ENCODE data around the gene ICOS.
A peak's percentile ranks its signal among the peaks of the same experiment; 100 is the strongest.

Gene ICOS, protein sequence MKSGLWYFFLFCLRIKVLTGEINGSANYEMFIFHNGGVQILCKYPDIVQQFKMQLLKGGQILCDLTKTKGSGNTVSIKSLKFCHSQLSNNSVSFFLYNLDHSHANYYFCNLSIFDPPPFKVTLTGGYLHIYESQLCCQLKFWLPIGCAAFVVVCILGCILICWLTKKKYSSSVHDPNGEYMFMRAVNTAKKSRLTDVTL

DNA sequence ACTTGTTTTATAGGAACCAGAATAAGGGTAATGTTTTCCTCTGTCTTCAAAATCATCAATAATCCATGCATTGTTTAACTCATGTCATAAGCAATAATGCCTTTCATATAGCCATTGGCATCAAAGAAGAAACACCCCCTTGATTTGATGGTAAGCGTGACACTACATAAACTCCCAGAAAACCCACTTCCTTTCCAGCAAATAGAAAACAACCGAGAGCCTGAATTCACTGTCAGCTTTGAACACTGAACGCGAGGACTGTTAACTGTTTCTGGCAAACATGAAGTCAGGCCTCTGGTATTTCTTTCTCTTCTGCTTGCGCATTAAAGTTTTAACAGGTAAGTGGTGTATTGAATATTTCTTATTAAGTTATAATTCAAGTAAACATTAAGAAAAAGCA, at the start of gene ICOS:
Gene ICOS, plus strand, starts transcription at position 229 of the 400 bp plus-strand sequence. Its CDS starts 52 bp downstream, at position 281.
- no peak for DNase-seq (ENCODE audit: low spot score)

- no peak for DNase-seq (ENCODE audit: low spot score)
Measured at GRCh38 chr2:203887677-203888076, 48.9 kb upstream of the ICOS start.

GRCh38 chr2:203889542-203889941, 47.0 kb upstream of the ICOS start:
- no peak for DNase-seq (ENCODE audit: low spot score)

- DNase-seq (ENCODE audit: low spot score), result no peak
Measured at GRCh38 chr2:203889944-203890343, 46.6 kb upstream of the ICOS start.

GRCh38 chr2:203890733-203891132, 45.8 kb upstream of the ICOS start:
- DNase-seq (ENCODE audit: low spot score), result no peak

- DNase-seq (ENCODE audit: low spot score), result no peak
Measured at GRCh38 chr2:203891474-203891873, 45.1 kb upstream of the ICOS start.

DNA sequence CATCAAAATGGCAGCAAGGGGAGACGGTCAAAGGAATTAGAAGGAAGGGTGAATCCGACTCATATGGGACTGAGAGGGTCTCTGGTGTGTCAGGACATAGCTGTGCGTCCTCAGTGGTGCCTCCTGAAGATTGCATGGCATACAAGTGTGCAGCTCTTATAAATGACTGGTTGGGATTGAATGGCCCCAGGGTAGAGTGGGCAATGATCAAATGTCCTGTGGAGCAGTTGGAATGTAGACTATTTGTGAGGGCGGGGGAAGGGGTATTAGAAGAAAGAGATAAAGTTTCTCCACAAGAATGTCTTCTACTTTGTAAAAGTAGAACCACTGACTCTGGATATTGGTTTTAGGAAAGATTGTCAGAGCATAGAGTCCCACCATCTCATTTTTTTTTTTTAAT, 44.4 kb upstream of the ICOS start:
- no peak for DNase-seq (ENCODE audit: low spot score)

DNA sequence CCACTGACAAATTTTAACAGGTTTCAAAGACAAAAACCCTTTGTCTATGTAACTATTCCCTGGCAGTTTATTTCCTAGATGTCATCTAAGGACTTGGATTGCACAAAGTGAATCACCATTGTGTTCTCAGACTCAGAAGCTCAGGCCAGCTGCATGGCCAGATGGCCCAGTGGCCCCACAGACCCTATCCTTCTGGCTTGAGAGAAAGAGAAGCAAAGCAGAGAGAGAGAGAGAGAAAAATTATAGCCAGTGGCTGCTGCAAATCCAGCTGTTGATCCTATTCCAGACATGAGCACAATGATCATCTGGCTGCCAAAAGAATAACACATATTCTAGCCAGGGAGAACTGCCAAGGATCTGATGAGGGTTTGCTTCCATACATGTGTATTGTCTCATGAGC, 43.2 kb upstream of the ICOS start:
- peak; percentile 37 for DNase-seq (ENCODE audit: low spot score)

- no peak for DNase-seq (ENCODE audit: low spot score)
Measured at GRCh38 chr2:203893840-203894239, 42.7 kb upstream of the ICOS start.

GRCh38 chr2:203894262-203894661, 42.3 kb upstream of the ICOS start:
- DNase-seq (ENCODE audit: low spot score), result no peak

GRCh38 chr2:203897544-203897943, 39.0 kb upstream of the ICOS start:
- no peak for DNase-seq (ENCODE audit: low spot score)

GRCh38 chr2:203898657-203899056, 37.9 kb upstream of the ICOS start:
- DNase-seq (ENCODE audit: low spot score), result no peak

DNA sequence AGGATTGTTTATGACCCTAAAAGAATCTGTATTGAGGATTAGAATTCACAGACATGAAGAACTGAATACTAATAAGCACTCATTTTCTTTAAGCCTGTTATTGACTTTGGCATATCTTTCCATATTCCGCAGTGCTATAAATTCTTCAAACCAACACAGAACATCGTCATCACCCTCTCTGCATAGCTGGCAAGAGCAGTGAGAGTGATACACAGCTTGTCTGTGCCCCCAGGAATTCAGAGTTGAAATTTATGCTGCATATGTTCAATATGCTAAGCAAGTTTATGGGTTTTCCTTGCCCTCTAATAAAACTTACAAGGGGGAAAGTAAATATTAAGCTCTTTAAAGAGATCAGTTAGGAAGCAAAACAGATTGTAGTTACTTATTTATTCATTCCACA, 36.3 kb upstream of the ICOS start:
- no peak for DNase-seq (ENCODE audit: low spot score)

DNA sequence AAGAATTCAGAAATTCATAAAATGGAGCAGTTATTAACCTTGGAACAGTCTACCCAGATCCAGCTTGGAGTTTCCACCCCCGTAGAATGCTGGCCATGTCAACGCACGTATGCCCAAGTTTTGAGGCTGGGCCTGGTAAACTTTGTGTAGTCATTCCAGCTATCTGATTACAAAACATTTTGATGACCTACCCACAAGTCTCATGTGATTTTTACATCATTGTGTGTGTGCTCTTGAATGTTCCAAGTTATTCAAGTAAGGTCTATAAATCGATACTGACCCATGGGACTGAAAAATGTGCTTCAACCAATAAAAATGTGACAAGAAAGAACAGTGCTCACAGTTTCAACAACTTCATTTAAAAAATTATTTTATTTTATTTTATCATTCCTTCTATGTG, 32.5 kb upstream of the ICOS start:
- no peak for DNase-seq (ENCODE audit: low spot score)

DNA sequence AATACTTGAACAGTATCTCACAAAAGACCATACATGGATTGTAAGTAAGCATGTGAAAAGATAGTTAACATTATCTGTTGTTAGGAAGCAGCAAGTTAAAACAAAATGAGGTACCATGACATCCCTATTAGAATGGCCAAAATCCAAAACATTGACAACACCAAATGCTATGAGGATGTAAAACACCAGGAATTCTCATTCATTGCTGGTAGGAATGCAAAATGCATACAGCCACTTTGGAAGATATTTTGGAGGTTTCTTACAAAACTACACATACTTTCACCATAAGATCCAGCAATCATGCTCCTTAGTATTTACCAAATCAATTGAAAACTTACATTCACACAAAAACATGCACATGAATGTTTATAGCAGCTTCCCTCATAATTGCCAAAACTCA, 30.9 kb upstream of the ICOS start:
- no peak for DNase-seq (ENCODE audit: low spot score)

- no peak for DNase-seq (ENCODE audit: low spot score)
Measured at GRCh38 chr2:203908066-203908796, 28.3 kb upstream of the ICOS start.

DNA sequence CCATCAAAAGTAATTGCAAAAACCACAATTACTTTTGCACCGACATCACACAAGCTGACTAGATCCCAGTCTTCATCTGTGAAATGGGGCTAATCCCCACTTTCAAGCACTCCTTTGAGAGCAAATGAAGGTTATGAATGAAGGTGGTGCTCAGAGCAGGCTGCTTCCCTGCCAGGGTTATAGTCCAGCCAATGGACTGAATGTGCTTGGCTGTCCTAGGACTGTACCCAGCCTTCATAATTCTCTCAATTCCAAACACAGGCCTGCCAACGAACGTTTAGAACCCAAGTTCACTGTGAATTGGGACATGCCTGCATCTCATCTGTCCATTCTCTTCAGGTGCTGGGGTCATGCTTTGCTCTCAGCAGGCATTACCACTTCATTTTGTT, 27.8 kb upstream of the ICOS start:
- DNase-seq (ENCODE audit: low spot score), result no peak

GRCh38 chr2:203909261-203909967, 27.1 kb upstream of the ICOS start:
- DNase-seq (ENCODE audit: low spot score), result peak; percentile 80

- DNase-seq (ENCODE audit: low spot score), result peak; percentile 38
Measured at GRCh38 chr2:203909974-203910373, 26.6 kb upstream of the ICOS start.

DNA sequence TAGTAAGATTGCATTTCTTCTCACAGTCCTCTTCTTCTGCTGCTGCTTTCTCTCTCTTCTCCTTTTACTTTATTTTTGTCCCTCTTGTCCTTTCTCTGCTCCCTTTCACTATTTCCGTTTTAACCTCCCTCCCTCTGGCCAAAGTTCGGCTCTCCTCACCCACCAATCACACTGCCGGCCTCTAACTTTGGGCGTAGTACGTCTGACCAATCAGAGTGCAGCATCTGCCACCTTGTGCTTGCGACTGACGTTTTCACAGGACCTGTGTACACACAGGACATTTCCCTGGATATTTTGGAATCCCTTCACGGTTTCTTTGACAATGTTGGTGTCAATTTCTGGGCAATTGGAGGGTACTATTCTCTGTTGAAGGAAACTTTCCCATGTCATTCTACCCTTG, 22.6 kb upstream of the ICOS start:
- no peak for DNase-seq (ENCODE audit: low spot score)

- DNase-seq (ENCODE audit: low spot score), result no peak
Measured at GRCh38 chr2:203914546-203915182, 21.9 kb upstream of the ICOS start.

DNA sequence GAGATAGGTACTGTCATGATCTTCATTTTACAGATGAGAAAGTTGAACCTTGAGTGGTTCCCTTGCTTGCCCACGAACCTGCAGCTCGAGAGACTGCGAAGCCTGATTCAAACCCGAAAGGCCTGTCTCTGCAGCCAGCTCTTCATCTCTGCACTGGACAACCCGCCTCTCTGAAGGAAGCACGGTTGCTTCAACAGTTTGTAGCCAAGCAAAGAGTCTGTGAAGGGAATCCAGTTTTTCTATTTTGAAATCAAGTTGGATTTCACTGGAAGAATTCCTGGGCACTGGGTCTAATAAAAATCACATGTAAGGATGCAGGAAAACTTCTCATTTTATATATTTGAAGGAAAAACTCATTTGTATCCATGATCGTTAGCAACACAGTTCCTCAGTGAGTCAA, 21.3 kb upstream of the ICOS start:
- peak; percentile 69 for DNase-seq (ENCODE audit: low spot score)

DNA sequence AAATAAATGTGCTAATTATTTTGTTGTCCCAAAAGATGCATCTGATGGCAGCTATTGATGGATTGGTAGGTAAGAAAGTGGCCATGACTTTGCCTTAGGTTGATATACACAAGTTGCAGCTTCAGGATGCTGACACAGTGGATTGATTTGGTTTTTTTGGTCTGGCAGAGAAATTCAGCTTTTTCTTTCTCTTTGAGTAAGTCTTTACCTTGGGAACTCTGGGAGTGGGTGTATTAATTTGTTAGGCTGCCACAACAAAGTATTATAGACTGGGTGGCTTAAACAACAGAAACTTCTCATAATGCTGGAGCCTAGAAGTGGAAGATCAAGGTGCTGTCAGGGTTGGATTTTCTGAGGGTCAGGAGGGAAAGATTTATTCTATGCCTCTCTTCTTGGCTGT, 19.8 kb upstream of the ICOS start:
- no peak for DNase-seq (ENCODE audit: low spot score)
